GM10248 (cell line): ENCODE measurements around the gene PXYLP1.

ENCODE experiments used
- CTCF ChIA-PET: fragments of 300-600 bp; sonication (Branson Sonifier 250); formaldehyde crosslinking; extraction: SDS; loops from one replicate; lab custom pipeline; 2021; ENCODE audit warnings: antibody characterized with exemption; lab: Yijun Ruan, JAX
- POLR2A ChIA-PET: fragments of 350-650 bp; sonication (Branson Sonifier 250); formaldehyde crosslinking; extraction: SDS; loops from one replicate; lab custom pipeline; 2020; ENCODE audit warnings: antibody characterized with exemption; lab: Yijun Ruan, JAX
- DNase-seq: peaks from one replicate; pipeline ENCODE4 v3.0.0; 2012; ENCODE audit errors: extremely low spot score
- CTCF ChIP-seq: IDR thresholded peaks from 2 replicates; pipeline ENCODE4 v1.5.1; 2012; ENCODE audit warnings: mild to moderate bottlenecking, low read depth; ENCODE audit errors: extremely low read depth, missing control alignments, control extremely low read depth

Gene PXYLP1

GRCh38 chr3:141231952-141232823 lies 563 bp downstream of the PXYLP1 start:
- ChIA-PET CTCF (interaction anchor here (0.7 to 6.9 kb wide), 45 partner anchors 9 to 340 kb away, joined by 3 to 57 read pairs (median 5); partner anchors contain the start of gene SLC25A36), POLR2A (interaction anchor here (0.6 kb wide), 1 partner anchor 40 kb away, joined by 3 read pairs; no protein-coding TSS in a partner anchor)
- DNase-seq = no peak
- no peak for TF ChIP-seq CTCF

GRCh38 chr3:141233457-141234161 lies 2.0 kb downstream of the PXYLP1 start:
- ChIA-PET CTCF (interaction anchor here (1.3 to 6.9 kb wide), 9 partner anchors 9 to 327 kb away, joined by 3 to 57 read pairs (median 9); no protein-coding TSS in a partner anchor), POLR2A (no interaction called here)
- no peak for TF ChIP-seq CTCF
- DNase-seq = no peak

GRCh38 chr3:141234283-141234682 lies 2.7 kb downstream of the PXYLP1 start:
- DNase-seq = no peak
- ChIA-PET POLR2A (no interaction called here), CTCF (interaction anchor here (0.9 to 6.9 kb wide), 7 partner anchors 8 to 220 kb away, joined by 3 to 57 read pairs (median 7); no protein-coding TSS in a partner anchor)

GRCh38 chr3:141235661-141236171 lies 4.1 kb downstream of the PXYLP1 start:
- TF ChIP-seq CTCF = no peak
- POLR2A ChIA-PET = no interaction called here
- CTCF ChIA-PET = interaction anchor here (1.3 to 6.9 kb wide), 6 partner anchors 11 to 219 kb away, joined by 3 to 57 read pairs (median 4); no protein-coding TSS in a partner anchor
- no peak for DNase-seq

More at GRCh38 chr3:141234283-141234682, 2.7 kb downstream of the PXYLP1 start:
- TF ChIP-seq CTCF = no peak

GRCh38 chr3:141236361-141236760 lies 4.7 kb downstream of the PXYLP1 start:
- ChIA-PET CTCF (interaction anchor here (1.0 to 6.9 kb wide), 7 partner anchors 11 to 219 kb away, joined by 3 to 57 read pairs (median 4); no protein-coding TSS in a partner anchor), POLR2A (no interaction called here)
- DNase-seq = no peak
- TF ChIP-seq CTCF = no peak
